IMR-90 (cell line): ENCODE measurements around the gene SCCPDH. TPM values are rescaled to one million over a fixed set of nuclear protein-coding genes. Genes with fewer than 3 reads are reported as not detected.

Source experiments
- ATAC-seq: fragments of 200-7000 bp; cut with Tn5 transposase; 2 replicates; pipeline ENCODE4 v1.9.1; 2020; ENCODE audit warnings: low read depth, mild to moderate bottlenecking, moderate library complexity
- BruUV-seq: library from RNA; stranded (reverse); fragments of 400-500 nt; replicated peaks from 2 replicates; lab custom pipeline; 2021; lab: Mats Ljungman, UMichigan
- CTCF ChIA-PET: fragments of 300-600 bp; formaldehyde crosslinking; extraction: SDS; loops from one replicate; lab custom pipeline; 2021; ENCODE audit warnings: antibody characterized with exemption; lab: Yijun Ruan, JAX
- POLR2A ChIA-PET: fragments of 300-600 bp; sonication (Branson Sonifier 250); formaldehyde crosslinking; loops from one replicate; lab custom pipeline; 2022; ENCODE audit warnings: antibody characterized with exemption; ENCODE audit not compliant: unreplicated experiment; lab: Charles Lee
- DNase-seq: peaks from one replicate; pipeline ENCODE4 v3.0.0; 2013
- H2AFZ ChIP-seq: replicated peaks from 2 replicates; pipeline ENCODE3; 2013; ENCODE audit warnings: low read length, mild to moderate bottlenecking; ENCODE audit not compliant: poor library complexity
- H2AK5ac ChIP-seq: 2 replicates; pipeline ENCODE4 v1.6.1; 2013; ENCODE audit warnings: low read depth, low read length, inconsistent platforms
- H2AK9ac ChIP-seq: replicated peaks from 2 replicates; pipeline ENCODE3; 2013; ENCODE audit warnings: mild to moderate bottlenecking, low read depth, low read length, moderate library complexity; ENCODE audit not compliant: poor library complexity
- H2BK120ac ChIP-seq: 2 replicates; pipeline ENCODE4 v1.6.1; 2013; ENCODE audit warnings: low read depth, low read length, inconsistent platforms
- H2BK15ac ChIP-seq: 3 replicates; pipeline ENCODE4 v1.6.1; 2013; ENCODE audit warnings: low read depth, low read length, inconsistent platforms
- H2BK20ac ChIP-seq: 2 replicates; pipeline ENCODE4 v1.6.1; 2013; ENCODE audit warnings: low read depth, mild to moderate bottlenecking, inconsistent platforms, low read length, moderate library complexity
- H2BK5ac ChIP-seq: 2 replicates; pipeline ENCODE4 v1.6.1; 2013; ENCODE audit warnings: mild to moderate bottlenecking, low read depth, low read length, inconsistent platforms; ENCODE audit not compliant: poor library complexity, severe bottlenecking
- H3K14ac ChIP-seq: replicated peaks from 2 replicates; pipeline ENCODE4 v1.6.1; 2013; ENCODE audit warnings: low read depth, low read length, inconsistent platforms
- H3K18ac ChIP-seq: 2 replicates; pipeline ENCODE4 v1.6.1; 2013; ENCODE audit warnings: low read depth, low read length, control low read depth
- H3K23ac ChIP-seq: 2 replicates; pipeline ENCODE4 v1.6.1; 2013; ENCODE audit warnings: low read depth, low read length, inconsistent platforms
- H3K27ac ChIP-seq: 2 replicates; pipeline ENCODE4 v1.5.1; 2013; ENCODE audit warnings: mild to moderate bottlenecking, control low read depth, low read length; ENCODE audit not compliant: insufficient read depth
- H3K27me3 ChIP-seq: 2 replicates; pipeline ENCODE4 v1.6.1; 2013; ENCODE audit warnings: low read length; ENCODE audit not compliant: control insufficient read depth, insufficient read depth
- H3K36me3 ChIP-seq: 2 replicates; pipeline ENCODE4 v1.6.1; 2013; ENCODE audit warnings: low read length, mixed read lengths; ENCODE audit not compliant: control insufficient read depth, insufficient read depth
- H3K4ac ChIP-seq: 2 replicates; pipeline ENCODE4 v1.6.1; 2013; ENCODE audit warnings: low read depth, low read length, inconsistent platforms
- H3K4me1 ChIP-seq: 2 replicates; pipeline ENCODE4 v1.6.1; 2013; ENCODE audit warnings: low read length, mixed read lengths; ENCODE audit not compliant: control insufficient read depth, insufficient read depth
- H3K4me2 ChIP-seq: 2 replicates; pipeline ENCODE4 v1.6.1; 2013; ENCODE audit warnings: low read depth, mild to moderate bottlenecking, control low read depth, low read length, moderate library complexity
- H3K4me3 ChIP-seq: 2 replicates; pipeline ENCODE4 v1.5.1; 2013; ENCODE audit warnings: low read depth, mild to moderate bottlenecking, control low read depth, low read length, moderate library complexity; ENCODE audit not compliant: insufficient read depth
- H3K56ac ChIP-seq: 2 replicates; pipeline ENCODE4 v1.6.1; 2013; ENCODE audit warnings: low read length, inconsistent platforms; ENCODE audit not compliant: insufficient read depth; ENCODE audit errors: extremely low read depth
- H3K79me1 ChIP-seq, 2 experiments: 2 replicates each; pipeline ENCODE4 v1.6.1; 2013; ENCODE audit warnings: low read length in 2 of 2, inconsistent platforms in 1 of 2, low read depth in 1 of 2
- H3K9ac ChIP-seq: 2 replicates; pipeline ENCODE4 v1.6.1; 2013; ENCODE audit warnings: low read depth, low read length, control low read depth
- H3K9me1 ChIP-seq: 2 replicates; pipeline ENCODE4 v1.6.1; 2013; ENCODE audit warnings: low read length, inconsistent platforms; ENCODE audit not compliant: insufficient read depth
- H3K9me3 ChIP-seq: 2 replicates; pipeline ENCODE4 v1.6.1; 2013; ENCODE audit warnings: low read length; ENCODE audit not compliant: control insufficient read depth, insufficient read depth
- H4K20me1 ChIP-seq: 2 replicates; pipeline ENCODE4 v1.6.1; 2013; ENCODE audit warnings: low read length, inconsistent platforms; ENCODE audit not compliant: insufficient read depth
- H4K5ac ChIP-seq: 2 replicates; pipeline ENCODE4 v1.6.1; 2013; ENCODE audit warnings: mild to moderate bottlenecking, low read depth, low read length, control low read depth
- H4K8ac ChIP-seq, 2 experiments: 2 replicates each; pipeline ENCODE4 v1.6.1; 2013; ENCODE audit warnings: low read depth in 2 of 2, low read length in 2 of 2, control low read depth in 1 of 2, inconsistent platforms in 1 of 2
- H4K91ac ChIP-seq: 2 replicates; pipeline ENCODE4 v1.6.1; 2013; ENCODE audit warnings: low read depth, low read length, inconsistent platforms; ENCODE audit not compliant: insufficient read depth
- BHLHE40 ChIP-seq: fragments of 150-350 bp; IDR thresholded peaks from 2 replicates; pipeline ENCODE4 v1.6.1; 2016; ENCODE audit warnings: mild to moderate bottlenecking, low read depth, low read length
- FOS ChIP-seq: fragments of 150-350 bp; IDR thresholded peaks from 2 replicates; pipeline ENCODE4 v1.6.1; 2016; ENCODE audit warnings: low read depth, low read length
- MAFK ChIP-seq: IDR thresholded peaks from 2 replicates; pipeline ENCODE4 v1.6.1; 2012; ENCODE audit warnings: low read depth, low read length, improper control_type of control experiment
- NFE2L2 ChIP-seq: fragments of 150-350 bp; IDR thresholded peaks from 2 replicates; pipeline ENCODE4 v1.6.1; 2016; ENCODE audit warnings: low read depth, mild to moderate bottlenecking, low read length
- POLR2A ChIP-seq: IDR thresholded peaks from 2 replicates; pipeline ENCODE4 v1.6.1; 2012; ENCODE audit warnings: mild to moderate bottlenecking, low read depth, low read length
- WGBS, 2 experiments: methylation state at CpG; one replicate each; pipeline versions ENCODE4 v1.1.5 to v1.1.7; 2013; ENCODE audit warnings: missing lambda C conversion rate in 2 of 2; ENCODE audit not compliant: insufficient read length in 1 of 2; ENCODE audit errors: extremely low coverage in 2 of 2; 5-methylcytosine and 5-hydroxymethylcytosine counted together
- dilution Hi-C: fragments of 300-500 bp; cut with HindIII; formaldehyde crosslinking; loops from one replicate; pipeline ENCODE4 v1.14.3; 2018; ENCODE audit warnings: low sequenced_read_pairs; ENCODE audit not compliant: unreplicated experiment
- in situ Hi-C: fragments of 300-500 bp; cut with MboI; formaldehyde crosslinking; loops from 3 replicates; pipeline ENCODE4 v1.14.3; 2019; ENCODE audit warnings: low sequenced_read_pairs, inconsistent platforms, mixed read lengths
- intact Hi-C: fragments of 100-400 bp; cut with micrococcal nuclease; formaldehyde crosslinking; loops from 2 replicates; pipeline ENCODE4 v1.10.0; 2022
- polyA plus RNA-seq, 3 experiments: library from polyadenylated mRNA; depleted of rRNA; stranded (reverse); fragments of >200 nt; gene quantifications; 2 replicates each; pipeline ENCODE4 v1.2.3, GENCODE V29; 2012; ENCODE audit warnings: low replicate concordance in 1 of 3
- total RNA-seq: library from RNA; depleted of rRNA; stranded (reverse); fragments of >200 nt; gene quantifications from 2 replicates; pipeline ENCODE4 v1.2.3, GENCODE V29; 2012
- TF ChIP-seq, protein P1 (sequence below): conservative IDR thresholded peaks from 2 replicates; pipeline ENCODE4 v1.5.1; 2012; ENCODE audit warnings: mild to moderate bottlenecking, low read depth, low read length, improper control_type of control experiment
- TF ChIP-seq, protein P2 (sequence below): fragments of 150-350 bp; IDR thresholded peaks from 2 replicates; pipeline ENCODE4 v1.6.1; 2016; ENCODE audit warnings: low read depth, mild to moderate bottlenecking, low read length, moderate library complexity, borderline replicate concordance

The SCCPDH gene
- total and polyA plus RNA-seq, 2 of the 4 experiments (the other 2 are of a cell fraction) = 26.9 to 37.8 TPM

DNA sequence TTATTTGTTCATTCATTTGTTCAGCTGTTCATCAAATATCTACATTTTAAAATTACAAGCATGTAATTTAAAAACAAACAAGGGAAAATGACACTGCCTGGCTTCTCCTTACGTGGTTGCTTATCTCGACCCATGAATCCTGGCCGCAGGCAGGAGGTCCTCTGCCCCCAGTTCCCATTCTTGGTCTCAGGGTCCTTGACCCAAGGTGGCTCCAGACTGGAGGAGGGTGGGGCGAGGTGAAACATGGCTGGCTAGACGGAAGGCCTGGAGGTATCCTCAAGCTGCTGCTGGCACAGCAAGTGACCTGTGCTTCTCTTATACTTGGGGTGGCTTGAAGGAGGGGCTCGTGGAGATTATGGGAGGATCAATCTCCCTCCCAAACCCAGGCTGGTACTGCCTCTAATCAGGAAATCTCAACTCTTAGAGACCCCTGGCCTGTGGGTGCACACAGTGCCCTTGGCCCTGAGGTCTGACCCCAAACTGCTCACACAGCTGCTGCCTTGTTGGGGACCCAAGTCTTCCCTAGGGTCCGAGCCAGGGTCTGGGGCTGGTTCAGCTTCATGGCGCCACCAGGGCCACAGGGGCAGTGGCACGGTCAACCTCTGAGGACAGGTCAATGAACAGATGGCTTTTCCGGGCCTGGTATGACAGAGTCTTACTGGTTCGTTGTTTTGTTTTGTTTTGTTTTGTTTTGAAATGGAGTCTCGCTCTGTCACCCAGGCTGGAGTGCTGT, 63.7 kb downstream of the SCCPDH start:
- H2AK5ac ChIP-seq = no peak overlapping the region
- H3K36me3 ChIP-seq = no peaks in the 10 kb centered on the region
- no peak overlapping the region for H3K23ac ChIP-seq
- no peak overlapping the region for H2BK20ac ChIP-seq
- no peaks in the 10 kb centered on the region for H3K79me1 ChIP-seq
- no peak overlapping the region for H4K91ac ChIP-seq
- no peak overlapping the region for H3K4ac ChIP-seq
- TF ChIP-seq, protein P1, sequence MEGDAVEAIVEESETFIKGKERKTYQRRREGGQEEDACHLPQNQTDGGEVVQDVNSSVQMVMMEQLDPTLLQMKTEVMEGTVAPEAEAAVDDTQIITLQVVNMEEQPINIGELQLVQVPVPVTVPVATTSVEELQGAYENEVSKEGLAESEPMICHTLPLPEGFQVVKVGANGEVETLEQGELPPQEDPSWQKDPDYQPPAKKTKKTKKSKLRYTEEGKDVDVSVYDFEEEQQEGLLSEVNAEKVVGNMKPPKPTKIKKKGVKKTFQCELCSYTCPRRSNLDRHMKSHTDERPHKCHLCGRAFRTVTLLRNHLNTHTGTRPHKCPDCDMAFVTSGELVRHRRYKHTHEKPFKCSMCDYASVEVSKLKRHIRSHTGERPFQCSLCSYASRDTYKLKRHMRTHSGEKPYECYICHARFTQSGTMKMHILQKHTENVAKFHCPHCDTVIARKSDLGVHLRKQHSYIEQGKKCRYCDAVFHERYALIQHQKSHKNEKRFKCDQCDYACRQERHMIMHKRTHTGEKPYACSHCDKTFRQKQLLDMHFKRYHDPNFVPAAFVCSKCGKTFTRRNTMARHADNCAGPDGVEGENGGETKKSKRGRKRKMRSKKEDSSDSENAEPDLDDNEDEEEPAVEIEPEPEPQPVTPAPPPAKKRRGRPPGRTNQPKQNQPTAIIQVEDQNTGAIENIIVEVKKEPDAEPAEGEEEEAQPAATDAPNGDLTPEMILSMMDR = no peak
- TF ChIP-seq BHLHE40 = no peak
- no peak for TF ChIP-seq MAFK
- no peak for TF ChIP-seq NFE2L2
- TF ChIP-seq, protein P2, sequence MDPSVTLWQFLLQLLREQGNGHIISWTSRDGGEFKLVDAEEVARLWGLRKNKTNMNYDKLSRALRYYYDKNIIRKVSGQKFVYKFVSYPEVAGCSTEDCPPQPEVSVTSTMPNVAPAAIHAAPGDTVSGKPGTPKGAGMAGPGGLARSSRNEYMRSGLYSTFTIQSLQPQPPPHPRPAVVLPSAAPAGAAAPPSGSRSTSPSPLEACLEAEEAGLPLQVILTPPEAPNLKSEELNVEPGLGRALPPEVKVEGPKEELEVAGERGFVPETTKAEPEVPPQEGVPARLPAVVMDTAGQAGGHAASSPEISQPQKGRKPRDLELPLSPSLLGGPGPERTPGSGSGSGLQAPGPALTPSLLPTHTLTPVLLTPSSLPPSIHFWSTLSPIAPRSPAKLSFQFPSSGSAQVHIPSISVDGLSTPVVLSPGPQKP = no peak
- TF ChIP-seq POLR2A = no peak
- TF ChIP-seq FOS = no peak
- no peak overlapping the region for H3K56ac ChIP-seq
- no peak for DNase-seq
- H4K8ac ChIP-seq = no peak overlapping the region
- 80% methylated on average over 1 of the region's 12 CpGs; no CpG with 5 or more reads in 1 of the 2 experiments for WGBS, 2 experiments
- dilution Hi-C loops = no loop called here
- no peak overlapping the region for H2BK5ac ChIP-seq
- peak overlapping the region; percentile 13 for H2AFZ ChIP-seq
- CTCF ChIA-PET = no interaction called here
- no peak overlapping the region for H4K5ac ChIP-seq
- no peak overlapping the region for H3K18ac ChIP-seq
- in situ Hi-C loops = no loop called here
- BruUV-seq = no TSS peak
- POLR2A ChIA-PET = no interaction called here
- no peak overlapping the region for H3K14ac ChIP-seq
- H3K27ac ChIP-seq = no peak overlapping the region
- peaks cover 5% of the 10 kb centered on the region; the same call in 1 of the 2 replicates for H3K9me3 ChIP-seq
- H2BK120ac ChIP-seq = no peak overlapping the region
- ATAC-seq = no peak
- H4K20me1 ChIP-seq = no peaks in the 10 kb centered on the region
- H3K4me3 ChIP-seq = no peak overlapping the region
- intact Hi-C loops = no loop called here
- H3K9ac ChIP-seq = no peak overlapping the region
- peaks cover 3% of the 10 kb centered on the region; the same call in 1 of the 2 replicates for H3K4me1 ChIP-seq
- no peak overlapping the region for H3K4me2 ChIP-seq
- H2BK15ac ChIP-seq = no peak overlapping the region
- no peaks in the 10 kb centered on the region for H3K9me1 ChIP-seq
- H2AK9ac ChIP-seq = peak overlapping the region; percentile 78
- no peaks in the 10 kb centered on the region for H3K27me3 ChIP-seq
